CD14-positive monocyte (primary cell): Measurements from ENCODE around the gene SOX15. TPM values are rescaled to one million over a fixed set of nuclear protein-coding genes. Genes with fewer than 3 reads are reported as not detected.

Experiments used
- DNase-seq, 3 donors: peaks; one replicate each; pipeline ENCODE4 v3.0.0-alpha.2; 2011 to 2022
- H2AFZ ChIP-seq: 2 replicates; pipeline ENCODE4 v1.6.0; 2012; ENCODE audit warnings: mild to moderate bottlenecking, low read depth, low read length, inconsistent platforms; ENCODE audit not compliant: insufficient read depth, poor library complexity, severe bottlenecking
- H3K27ac ChIP-seq, 2 donors: 1 replicate in 1 of 2; 2 replicates in 1 of 2; pipeline ENCODE4 v1.5.1; 2012 to 2013; ENCODE audit warnings: low read length in 2 of 2, control low read depth in 1 of 2, inconsistent platforms in 1 of 2, low read depth in 1 of 2, mild to moderate bottlenecking in 1 of 2
- H3K27me3 ChIP-seq, 2 donors: one replicate each; pipeline versions ENCODE4 v1.6.0 to v1.6.1; 2011 to 2013; ENCODE audit warnings: low read length in 2 of 2; ENCODE audit not compliant: control insufficient read depth in 2 of 2, insufficient read depth in 2 of 2
- H3K36me3 ChIP-seq, 2 donors: replicated peaks in 1 of 2; 1 replicate in 1 of 2; 2 replicates in 1 of 2; pipeline versions ENCODE4 v1.5.1 to v1.6.1; 2012 to 2013; ENCODE audit warnings: low read length in 2 of 2, control low read depth in 1 of 2, inconsistent platforms in 1 of 2, mild to moderate bottlenecking in 1 of 2; ENCODE audit not compliant: insufficient read depth in 2 of 2, control insufficient read depth in 1 of 2
- H3K4me1 ChIP-seq, 2 donors: 1 replicate in 1 of 2; 2 replicates in 1 of 2; pipeline versions ENCODE4 v1.5.1 to v1.6.1; 2012 to 2013; ENCODE audit warnings: low read length in 2 of 2, control low read depth in 1 of 2, inconsistent platforms in 1 of 2, mild to moderate bottlenecking in 1 of 2, moderate library complexity in 1 of 2; ENCODE audit not compliant: insufficient read depth in 2 of 2, control insufficient read depth in 1 of 2
- H3K4me2 ChIP-seq: replicated peaks from 2 replicates; pipeline ENCODE3; 2012; ENCODE audit warnings: low read length, moderate library complexity, mild to moderate bottlenecking; ENCODE audit not compliant: poor library complexity, severe bottlenecking; ENCODE audit errors: extremely low read depth
- H3K4me3 ChIP-seq, 3 experiments: fragments of 200-600 bp in 1 of 3; sonication (generic) in 1 of 3; replicated peaks in 1 of 3; 1 replicate in 2 of 3; 2 replicates in 1 of 3; pipeline ENCODE4 v1.5.1; 2011 to 2013; ENCODE audit warnings: low read length in 3 of 3, mild to moderate bottlenecking in 3 of 3, control low read depth in 2 of 3, low read depth in 2 of 3, inconsistent platforms in 1 of 3, moderate library complexity in 1 of 3
- H3K79me2 ChIP-seq: 2 replicates; pipeline ENCODE4 v1.6.0; 2012; ENCODE audit warnings: mild to moderate bottlenecking, control low read depth, inconsistent platforms, low read length, moderate library complexity; ENCODE audit not compliant: insufficient read depth
- H3K9ac ChIP-seq: 2 replicates; pipeline ENCODE4 v1.6.0; 2017; ENCODE audit warnings: low read length, mild to moderate bottlenecking; ENCODE audit not compliant: insufficient read depth, poor library complexity, severe bottlenecking
- H3K9me3 ChIP-seq, 2 donors: replicated peaks in 1 of 2; 1 replicate in 1 of 2; 2 replicates in 1 of 2; pipeline versions ENCODE4 v1.5.1 to v1.6.1; 2012 to 2013; ENCODE audit warnings: low read length in 2 of 2, control low read depth in 1 of 2; ENCODE audit not compliant: control insufficient read depth in 1 of 2, insufficient read depth in 1 of 2
- H4K20me1 ChIP-seq: 2 replicates; pipeline ENCODE4 v1.6.0; 2012; ENCODE audit warnings: mild to moderate bottlenecking, low read length, control low read depth, moderate library complexity; ENCODE audit not compliant: insufficient read depth
- H3K27ac Mint-ChIP-seq, 7 donors: one replicate each; pipeline ENCODE4 v1.8.0; 2020; ENCODE audit warnings: mild to moderate bottlenecking in 7 of 7, mixed read lengths in 7 of 7, moderate library complexity in 6 of 7, inconsistent platforms in 2 of 7
- H3K27me3 Mint-ChIP-seq, 3 donors: one replicate each; pipeline ENCODE4 v1.8.0; 2021 to 2022; ENCODE audit warnings: low read depth in 3 of 3, mild to moderate bottlenecking in 3 of 3, mixed read lengths in 3 of 3, moderate library complexity in 3 of 3, inconsistent platforms in 1 of 3
- H3K36me3 Mint-ChIP-seq, 2 donors: one replicate each; pipeline ENCODE4 v1.8.0; 2020; ENCODE audit warnings: mixed read lengths in 2 of 2, inconsistent platforms in 1 of 2, mild to moderate bottlenecking in 1 of 2
- H3K4me1 Mint-ChIP-seq: one replicate; pipeline ENCODE4 v1.8.0; 2020; ENCODE audit warnings: mild to moderate bottlenecking, mixed read lengths
- H3K4me3 Mint-ChIP-seq, 2 donors: one replicate each; pipeline ENCODE4 v1.8.0; 2020; ENCODE audit warnings: mild to moderate bottlenecking in 2 of 2, mixed read lengths in 2 of 2, moderate library complexity in 1 of 2
- H3K9me3 Mint-ChIP-seq, 7 donors: one replicate each; pipeline ENCODE4 v1.8.0; 2020 to 2022; ENCODE audit warnings: mixed read lengths in 7 of 7, mild to moderate bottlenecking in 6 of 7, moderate library complexity in 6 of 7, inconsistent platforms in 2 of 7
- WGBS: methylation state at CpG from one replicate; pipeline ENCODE4 v1.1.5; 2013; ENCODE audit warnings: missing lambda C conversion rate; ENCODE audit not compliant: insufficient coverage; 5-methylcytosine and 5-hydroxymethylcytosine counted together
- intact Hi-C, 2 donors: fragments of 100-400 bp; cut with micrococcal nuclease; formaldehyde crosslinking; loops; one replicate each; pipeline versions ENCODE4 v1.15.0 to v1.15.1; 2023
- polyA plus RNA-seq, 3 donors: library from polyadenylated mRNA; depleted of rRNA in 1 of 3; unstranded in 2 of 3; stranded (reverse) in 1 of 3; fragments of 300-500 nt in 2 of 3; fragments of >200 nt in 1 of 3; fragmentation: Illumina TruSeq in 2 of 3; gene quantifications; 1 replicate in 2 of 3; 2 replicates in 1 of 3; pipeline ENCODE4 v1.2.3, GENCODE V29; 2012 to 2021
- TF ChIP-seq, protein P1 (sequence below): fragments of 200-600 bp; IDR thresholded peaks from one replicate; pipeline ENCODE4 v1.8.0; 2022; ENCODE audit warnings: antibody characterized with exemption, mild to moderate bottlenecking

The SOX15 gene
- polyA plus RNA-seq, 3 donors, result 0.86 to 1.2 (median 1.1) TPM

DNA sequence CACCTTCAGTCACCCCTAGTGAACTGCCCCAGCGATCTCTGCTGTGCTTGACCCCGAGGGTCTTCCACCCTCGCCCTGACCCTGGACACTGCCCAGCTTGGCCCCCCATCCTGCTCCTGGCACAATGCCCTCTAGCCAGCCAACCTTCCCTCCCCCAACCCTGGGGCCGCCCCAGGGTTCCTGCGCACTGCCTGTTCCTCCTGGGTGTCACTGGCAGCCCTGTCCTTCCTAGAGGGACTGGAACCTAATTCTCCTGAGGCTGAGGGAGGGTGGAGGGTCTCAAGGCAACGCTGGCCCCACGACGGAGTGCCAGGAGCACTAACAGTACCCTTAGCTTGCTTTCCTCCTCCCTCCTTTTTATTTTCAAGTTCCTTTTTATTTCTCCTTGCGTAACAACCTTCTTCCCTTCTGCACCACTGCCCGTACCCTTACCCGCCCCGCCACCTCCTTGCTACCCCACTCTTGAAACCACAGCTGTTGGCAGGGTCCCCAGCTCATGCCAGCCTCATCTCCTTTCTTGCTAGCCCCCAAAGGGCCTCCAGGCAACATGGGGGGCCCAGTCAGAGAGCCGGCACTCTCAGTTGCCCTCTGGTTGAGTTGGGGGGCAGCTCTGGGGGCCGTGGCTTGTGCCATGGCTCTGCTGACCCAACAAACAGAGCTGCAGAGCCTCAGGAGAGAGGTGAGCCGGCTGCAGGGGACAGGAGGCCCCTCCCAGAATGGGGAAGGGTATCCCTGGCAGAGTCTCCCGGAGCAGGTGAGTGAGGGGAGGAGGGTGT, 31.2 kb downstream of the SOX15 start, which contains the start of gene TNFSF13:
TNFSF13 (plus strand) TSS at position 207 of the 776 bp plus-strand sequence; CDS start at position 497, 290 bp downstream.
- Histone ChIP-seq H3K27ac (peak within 1 kb of the TSS; percentile 90 to 92), H3K9ac (peak within 1 kb of the TSS; percentile 72), H4K20me1 (peaks cover 23% of the 10 kb centered on the region), H3K9me3 (no peaks in the 10 kb centered on the region), H3K4me2 (peak within 1 kb of the TSS; percentile 90), H3K27me3 (no peaks in the 10 kb centered on the region), H3K79me2 (peaks cover 62% of the 10 kb centered on the region), H3K4me3 (peak within 1 kb of the TSS; percentile 69 to 100 (median 91)), H3K36me3 (peaks cover 13 to 19% of the 10 kb centered on the region in 2 donors), H2AFZ (peak within 1 kb of the TSS; percentile 70), H3K4me1 (peaks cover 72 to 80% of the 10 kb centered on the region in 2 donors)
- Mint-ChIP-seq H3K4me3 (peak within 1 kb of the TSS; percentile 97 to 98), H3K4me1 (peaks cover 67% of the 10 kb centered on the region), H3K27ac (peak within 1 kb of the TSS; percentile 93 to 98 (median 97)), H3K27me3 (peaks cover 0 to 8% (median 7%) of the 10 kb centered on the region in 3 donors), H3K9me3 (peaks cover 0 to 3% (median 0%) of the 10 kb centered on the region in 7 donors), H3K36me3 (peaks cover 31 to 52% of the 10 kb centered on the region in 2 donors)
- intact Hi-C loops, result no loop called here
- TF ChIP-seq, protein P1, sequence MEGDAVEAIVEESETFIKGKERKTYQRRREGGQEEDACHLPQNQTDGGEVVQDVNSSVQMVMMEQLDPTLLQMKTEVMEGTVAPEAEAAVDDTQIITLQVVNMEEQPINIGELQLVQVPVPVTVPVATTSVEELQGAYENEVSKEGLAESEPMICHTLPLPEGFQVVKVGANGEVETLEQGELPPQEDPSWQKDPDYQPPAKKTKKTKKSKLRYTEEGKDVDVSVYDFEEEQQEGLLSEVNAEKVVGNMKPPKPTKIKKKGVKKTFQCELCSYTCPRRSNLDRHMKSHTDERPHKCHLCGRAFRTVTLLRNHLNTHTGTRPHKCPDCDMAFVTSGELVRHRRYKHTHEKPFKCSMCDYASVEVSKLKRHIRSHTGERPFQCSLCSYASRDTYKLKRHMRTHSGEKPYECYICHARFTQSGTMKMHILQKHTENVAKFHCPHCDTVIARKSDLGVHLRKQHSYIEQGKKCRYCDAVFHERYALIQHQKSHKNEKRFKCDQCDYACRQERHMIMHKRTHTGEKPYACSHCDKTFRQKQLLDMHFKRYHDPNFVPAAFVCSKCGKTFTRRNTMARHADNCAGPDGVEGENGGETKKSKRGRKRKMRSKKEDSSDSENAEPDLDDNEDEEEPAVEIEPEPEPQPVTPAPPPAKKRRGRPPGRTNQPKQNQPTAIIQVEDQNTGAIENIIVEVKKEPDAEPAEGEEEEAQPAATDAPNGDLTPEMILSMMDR, result no peak
- WGBS, result 0% methylated on average over 11 of the region's 16 CpGs
- DNase-seq, result peak in 2 of 3 donors; percentile 64 to 75

GRCh38 chr17:7557775-7558543, 31.9 kb downstream of the SOX15 start:
- Mint-ChIP-seq H3K4me3 (peak overlapping the region; percentile 97 to 98), H3K27me3 (peaks cover 0 to 8% (median 7%) of the 10 kb centered on the region in 3 donors), H3K4me1 (peaks cover 74% of the 10 kb centered on the region), H3K9me3 (peaks cover 0 to 3% (median 0%) of the 10 kb centered on the region in 7 donors), H3K36me3 (peaks cover 35 to 50% of the 10 kb centered on the region in 2 donors), H3K27ac (peak overlapping the region; percentile 93 to 98 (median 97))
- Histone ChIP-seq H3K27ac (peak overlapping the region; percentile 90 to 92), H4K20me1 (peaks cover 18% of the 10 kb centered on the region), H3K36me3 (peaks cover 5 to 13% of the 10 kb centered on the region in 2 donors), H3K79me2 (peaks cover 58% of the 10 kb centered on the region), H3K4me2 (peak overlapping the region; percentile 90), H3K9ac (peak overlapping the region; percentile 72), H2AFZ (peak overlapping the region; percentile 70), H3K4me3 (peak overlapping the region; percentile 69 to 100 (median 91)), H3K9me3 (no peaks in the 10 kb centered on the region), H3K4me1 (peaks cover 78 to 85% of the 10 kb centered on the region in 2 donors), H3K27me3 (no peaks in the 10 kb centered on the region)
- DNase-seq, result peak; percentile 77 to 88 (median 79)
- 0% methylated on average over 18 of the region's 21 CpGs for WGBS
- TF ChIP-seq, protein P1, result no peak
- intact Hi-C loops, result no loop called here
